Muscle of leg (tissue), 11 donors: ENCODE measurements around the gene EHMT2. TPM values are rescaled to one million over a fixed set of nuclear protein-coding genes. Genes with fewer than 3 reads are reported as not detected.
"Not testable (repeated sequence)": the region's sequence is repeated elsewhere in the genome, so short reads cannot be mapped to it uniquely, and the experiment has no call there.

Experiments
- DNase-seq: peaks from one replicate; pipeline ENCODE4 v3.0.0; 2013
- H3K27ac ChIP-seq: one replicate; pipeline ENCODE4 v1.5.1; 2013; ENCODE audit warnings: mild to moderate bottlenecking, low read length, control low read depth
- H3K27me3 ChIP-seq: one replicate; pipeline ENCODE4 v1.6.1; 2013; ENCODE audit warnings: low read length; ENCODE audit not compliant: control insufficient read depth, insufficient read depth
- H3K36me3 ChIP-seq: one replicate; pipeline ENCODE4 v1.6.1; 2013; ENCODE audit warnings: low read length; ENCODE audit not compliant: control insufficient read depth, insufficient read depth
- H3K4me1 ChIP-seq: one replicate; pipeline ENCODE4 v1.6.1; 2013; ENCODE audit warnings: low read length; ENCODE audit not compliant: control insufficient read depth, insufficient read depth
- H3K4me3 ChIP-seq: one replicate; pipeline ENCODE4 v1.5.1; 2013; ENCODE audit warnings: low read length, control low read depth
- H3K9me3 ChIP-seq: replicated peaks from 2 replicates; pipeline ENCODE4 v1.6.1; 2013; ENCODE audit warnings: low read depth, low read length; ENCODE audit not compliant: control insufficient read depth
- WGBS: methylation state at CpG from one replicate; pipeline ENCODE4 v1.1.5; 2013; ENCODE audit warnings: missing lambda C conversion rate; ENCODE audit not compliant: insufficient coverage; 5-methylcytosine and 5-hydroxymethylcytosine counted together
- polyA plus RNA-seq, 8 donors: library from polyadenylated mRNA; unstranded; fragments of 120-200 nt; gene quantifications; one replicate each; pipeline versions ENCODE4 v1.2.1 to v1.2.3, GENCODE V29; 2013; ENCODE audit warnings: inconsistent platforms in 1 of 8, low replicate concordance in 1 of 8; ENCODE audit not compliant: insufficient read length in 8 of 8, insufficient read depth in 1 of 8
- total RNA-seq: library from RNA; stranded (reverse); fragments of 120-200 nt; gene quantifications from one replicate; pipeline ENCODE4 v1.2.4, GENCODE V29; 2013

EHMT2 gene
- total and polyA plus RNA-seq, 9 donors, result 28.3 to 43.8 (median 32.5) TPM

GRCh38 chr6:31862344-31863235 lies 34.9 kb downstream of the EHMT2 start, which contains the start of gene NEU1:
NEU1 (minus strand) TSS chr6:31862821; CDS start chr6:31862776, 45 bp downstream.
- peak; percentile 100 for DNase-seq
- Histone ChIP-seq H3K9me3 (no peaks in the 10 kb centered on the region), H3K4me3 (peak within 1 kb of the TSS; percentile 89), H3K36me3 (peaks cover 27% of the 10 kb centered on the region), H3K27me3 (no peaks in the 10 kb centered on the region), H3K27ac (peak within 1 kb of the TSS; percentile 89), H3K4me1 (peaks cover 18% of the 10 kb centered on the region)
- WGBS, result under 1% methylated on average over 52 of the region's 64 CpGs

DNA sequence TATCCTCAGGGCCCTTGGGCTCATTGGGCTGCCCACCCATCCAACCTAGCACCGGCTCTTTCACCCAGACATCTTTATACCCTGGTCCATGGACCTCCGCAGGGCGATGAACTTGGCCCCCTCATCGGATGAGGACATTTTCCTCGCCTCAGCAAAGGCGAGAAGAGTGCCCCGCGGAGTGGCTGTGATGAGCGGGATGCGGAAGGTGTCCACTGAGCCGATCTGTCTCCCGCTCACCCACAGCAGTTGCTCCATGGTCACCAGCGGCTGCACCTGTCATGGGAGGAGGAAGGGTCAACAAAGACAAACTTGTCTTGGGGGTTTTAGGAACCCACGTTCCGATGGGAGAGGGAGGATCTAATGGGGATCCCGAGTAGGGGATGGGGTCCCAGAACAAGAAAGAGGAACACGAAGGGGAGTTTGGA lies 35.6 kb downstream of the EHMT2 start:
- Histone ChIP-seq H3K9me3 (no peaks in the 10 kb centered on the region), H3K36me3 (peaks cover 31% of the 10 kb centered on the region), H3K27ac (peak overlapping the region; percentile 89), H3K27me3 (no peaks in the 10 kb centered on the region), H3K4me1 (peaks cover 18% of the 10 kb centered on the region), H3K4me3 (peak overlapping the region; percentile 89)
- no peak for DNase-seq
- 48% methylated on average over 15 of the region's 17 CpGs for WGBS

GRCh38 chr6:31861150-31861549 lies 36.3 kb downstream of the EHMT2 start:
- WGBS, result 100% methylated on average over 1 of the region's 7 CpGs
- DNase-seq, result no peak

GRCh38 chr6:31860349-31860748 lies 37.1 kb downstream of the EHMT2 start:
- H3K36me3 ChIP-seq, result peaks cover 34% of the 10 kb centered on the region
- no peaks in the 10 kb centered on the region for H3K9me3 ChIP-seq
- WGBS, result 94% methylated on average over 5 of the region's 13 CpGs
- no peak for DNase-seq
- H3K27me3 ChIP-seq, result no peaks in the 10 kb centered on the region
- no peak overlapping the region for H3K4me3 ChIP-seq
- H3K27ac ChIP-seq, result no peak overlapping the region
- H3K4me1 ChIP-seq, result peaks cover 18% of the 10 kb centered on the region

More at GRCh38 chr6:31861150-31861549, 36.3 kb downstream of the EHMT2 start:
- Histone ChIP-seq H3K4me3 (no peak overlapping the region), H3K4me1 (peaks cover 18% of the 10 kb centered on the region), H3K27me3 (no peaks in the 10 kb centered on the region), H3K9me3 (no peaks in the 10 kb centered on the region), H3K36me3 (peaks cover 34% of the 10 kb centered on the region), H3K27ac (no peak overlapping the region)

DNA sequence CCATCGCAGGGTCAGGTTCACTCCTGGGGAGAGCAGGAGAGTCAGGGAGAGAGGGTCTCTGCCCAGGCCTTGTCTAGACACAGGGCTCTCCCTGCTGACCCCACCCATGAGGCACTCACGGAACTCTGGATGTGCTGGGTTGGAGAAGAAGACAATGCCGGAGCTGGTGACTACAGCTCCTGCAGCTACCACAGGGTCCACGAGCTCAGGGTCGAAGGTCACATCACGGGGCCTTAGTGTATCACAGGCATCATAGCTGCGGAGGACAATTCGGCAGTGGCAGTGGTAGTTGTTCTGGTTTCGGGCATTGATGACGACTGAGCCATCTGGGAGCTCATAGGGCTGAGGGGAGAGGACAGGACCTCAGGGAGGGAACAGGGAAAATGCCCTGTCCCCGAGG lies 37.6 kb downstream of the EHMT2 start:
- Histone ChIP-seq H3K36me3 (peaks cover 34% of the 10 kb centered on the region), H3K27me3 (no peaks in the 10 kb centered on the region)
- 89% methylated on average over 11 of the region's 11 CpGs for WGBS

DNA sequence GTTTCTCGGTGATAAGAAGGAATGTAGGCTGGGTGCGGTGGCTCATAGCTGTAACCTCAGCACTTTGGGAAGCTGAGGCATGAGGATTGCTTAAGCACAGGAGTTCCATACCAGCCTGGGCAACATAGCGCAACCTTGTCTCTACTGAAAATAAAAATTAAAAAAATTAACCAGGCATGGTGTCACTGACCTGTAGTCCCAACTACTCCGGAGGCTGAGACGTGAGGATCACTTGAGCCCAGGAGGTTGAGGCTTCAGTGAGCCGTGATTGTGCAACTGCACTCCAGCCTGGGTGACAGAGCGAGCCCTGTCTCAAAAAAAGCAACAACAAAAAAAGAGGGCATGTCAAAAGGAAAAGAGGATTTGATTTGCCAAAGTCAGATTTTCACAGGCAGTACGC lies 38.8 kb downstream of the EHMT2 start:
- H3K27me3 ChIP-seq, result no peaks in the 10 kb centered on the region
- H3K4me3 ChIP-seq, result no peak overlapping the region
- 100% methylated on average over 5 of the region's 8 CpGs for WGBS
- H3K36me3 ChIP-seq, result peaks cover 34% of the 10 kb centered on the region
- DNase-seq, result no peak
- H3K27ac ChIP-seq, result no peak overlapping the region
- H3K9me3 ChIP-seq, result no peaks in the 10 kb centered on the region
- peaks cover 12% of the 10 kb centered on the region for H3K4me1 ChIP-seq

More for the DNA sequence above, 37.6 kb downstream of the EHMT2 start:
- H3K4me1 ChIP-seq, result peaks cover 18% of the 10 kb centered on the region
- DNase-seq, result no peak
- no peak overlapping the region for H3K4me3 ChIP-seq
- no peak overlapping the region for H3K27ac ChIP-seq
- no peaks in the 10 kb centered on the region for H3K9me3 ChIP-seq

GRCh38 chr6:31857774-31858173 lies 39.7 kb downstream of the EHMT2 start:
- not testable (repeated sequence) for H3K4me3 ChIP-seq, H3K27ac ChIP-seq, DNase-seq, H3K4me1 ChIP-seq, H3K27me3 ChIP-seq, H3K9me3 ChIP-seq
- 78% methylated on average over 8 of the region's 8 CpGs for WGBS
- peaks cover 34% of the 10 kb centered on the region for H3K36me3 ChIP-seq

DNA sequence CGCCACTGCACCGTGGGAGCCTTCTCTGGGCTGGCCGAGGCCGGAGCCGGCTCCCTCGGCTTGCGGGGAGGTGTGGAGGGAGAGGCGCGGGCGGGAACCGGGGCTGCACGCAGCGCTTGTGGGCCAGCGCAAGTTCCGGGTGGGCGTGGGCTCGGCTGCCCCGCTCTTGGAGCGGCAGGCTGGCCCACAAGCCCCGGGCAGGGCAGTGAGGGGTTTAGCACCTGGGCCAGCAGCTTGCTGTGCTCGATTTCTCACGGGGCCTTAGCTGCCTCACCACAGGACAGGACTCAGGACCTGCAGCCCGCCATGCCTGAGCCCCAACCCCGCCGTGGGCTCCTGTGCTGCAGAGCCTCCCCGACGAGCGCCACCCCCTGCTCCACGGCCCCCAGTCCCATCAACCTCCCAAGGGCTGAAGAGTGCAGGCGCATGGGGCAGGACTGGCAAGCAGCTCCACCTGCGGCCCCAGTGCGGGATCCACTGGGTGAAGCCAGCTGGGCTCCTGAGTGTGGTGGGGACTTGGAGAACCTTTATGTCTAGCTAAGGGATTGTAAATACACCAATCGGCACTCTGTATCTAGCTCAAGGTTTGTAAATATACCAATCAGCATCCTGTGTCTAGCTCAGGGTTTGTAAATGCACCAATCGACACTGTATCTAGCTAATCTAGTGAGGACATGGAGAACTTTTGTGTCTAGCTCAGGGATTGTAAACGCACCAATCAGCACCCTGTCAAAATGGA lies 45.3 kb downstream of the EHMT2 start:
- not testable (repeated sequence) for H3K9me3 ChIP-seq, H3K27me3 ChIP-seq, H3K27ac ChIP-seq, H3K4me1 ChIP-seq, DNase-seq, H3K36me3 ChIP-seq, H3K4me3 ChIP-seq
- 81% methylated on average over 23 of the region's 35 CpGs for WGBS

DNA sequence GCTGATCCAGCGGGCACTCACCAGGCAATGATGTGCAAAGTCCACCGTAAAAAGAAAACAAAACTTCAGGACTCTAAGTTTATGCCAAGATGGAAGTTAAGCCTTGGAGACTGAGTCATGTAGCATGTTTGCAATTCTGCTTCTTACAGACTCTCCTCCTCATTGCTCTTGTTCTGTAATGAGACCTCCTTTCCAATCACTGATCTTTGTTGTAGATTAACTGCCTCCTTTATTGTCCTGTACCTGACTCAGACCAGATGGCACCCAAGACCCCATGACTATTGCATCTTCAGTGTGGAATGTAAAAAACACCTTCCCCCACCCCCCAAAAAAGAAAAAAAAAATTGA lies 46.0 kb downstream of the EHMT2 start:
- DNase-seq, result no peak
- H3K36me3 ChIP-seq, result no peaks in the 10 kb centered on the region
- H3K9me3 ChIP-seq, result no peaks in the 10 kb centered on the region
- H3K27ac ChIP-seq, result no peak overlapping the region
- WGBS, result 78% methylated on average over 1 of the region's 2 CpGs
- no peaks in the 10 kb centered on the region for H3K27me3 ChIP-seq
- H3K4me1 ChIP-seq, result no peaks in the 10 kb centered on the region
- no peak overlapping the region for H3K4me3 ChIP-seq

DNA sequence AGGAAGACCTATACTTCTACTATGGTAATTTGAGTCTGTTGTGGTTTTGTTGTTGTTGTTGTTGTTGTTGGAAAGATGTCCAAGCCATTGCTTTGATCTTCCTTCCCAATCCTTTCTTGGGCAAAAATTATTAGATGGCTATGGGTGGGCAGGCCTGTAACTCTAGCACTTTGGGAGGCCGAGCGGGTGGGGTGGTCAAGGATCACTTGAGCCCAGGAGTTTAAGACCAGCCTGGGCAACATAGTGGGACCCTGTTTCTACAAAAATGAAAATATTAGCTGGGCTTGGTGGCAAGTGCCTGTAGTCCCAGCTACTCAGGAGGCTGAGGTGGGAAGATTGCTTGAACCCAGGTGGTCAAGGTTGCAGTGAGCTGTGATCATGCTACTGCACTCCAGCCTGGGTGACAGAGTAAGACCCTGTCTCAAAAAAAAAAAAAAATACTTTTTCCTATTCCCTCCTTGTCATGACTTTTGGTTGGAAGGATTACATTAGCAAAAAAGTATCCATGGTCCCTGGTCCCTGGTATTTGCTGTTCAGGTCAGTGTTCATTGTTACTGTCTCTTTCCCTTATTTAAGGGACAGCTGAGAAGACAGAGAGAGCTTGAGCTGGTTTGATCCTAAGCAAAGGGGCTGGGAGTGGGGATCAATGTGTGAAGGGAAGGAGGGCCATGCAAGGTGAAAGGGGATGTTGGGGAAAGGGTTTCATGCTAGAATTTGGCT lies 46.6 kb downstream of the EHMT2 start:
- H3K9me3 ChIP-seq, result no peaks in the 10 kb centered on the region
- H3K27ac ChIP-seq, result no peak overlapping the region
- 90% methylated on average over 2 of the region's 2 CpGs for WGBS
- H3K4me3 ChIP-seq, result no peak overlapping the region
- no peaks in the 10 kb centered on the region for H3K4me1 ChIP-seq
- H3K36me3 ChIP-seq, result no peaks in the 10 kb centered on the region
- DNase-seq, result no peak
- no peaks in the 10 kb centered on the region for H3K27me3 ChIP-seq
